ENCODE data around the gene RBM39. TPM values are rescaled to one million over a fixed set of nuclear protein-coding genes. Genes with fewer than 3 reads are reported as not detected.
"Not testable (repeated sequence)": the region's sequence is repeated elsewhere in the genome, so short reads cannot be mapped to it uniquely, and the experiment has no call there.

RBM39 gene
- total RNA-seq, 4 donors from 2014 or later, result 410 to 504 (median 446) TPM

GRCh38 chr20:35720165-35721123 is 21.6 kb downstream of the RBM39 start:
- no peaks in the 10 kb centered on the region for H3K9me3 ChIP-seq
- H3K27me3 ChIP-seq, result no peaks in the 10 kb centered on the region
- H3K4me1 ChIP-seq, result peaks cover 0 to 24% (median 0%) of the 10 kb centered on the region in 4 donors
- TF ChIP-seq CTCF (IDR thresholded peaks at IDR 0.05) (no peak), EP300 (IDR thresholded peaks at IDR 0.05) (no peak), POLR2A (IDR thresholded peaks at IDR 0.05) (no peak)
- H3K4me3 ChIP-seq, result no peak overlapping the region
- no peak overlapping the region for H3K27ac ChIP-seq
- no peak for DNase-seq (ENCODE audit: low spot score in 2 of 2)
- 88 to 93% methylated on average over 13 of the region's 13 CpGs for WGBS, 2 donors
- peaks cover 4 to 96% (median 72%) of the 10 kb centered on the region in 3 donors for H3K36me3 ChIP-seq

GRCh38 chr20:35719717-35720116 is 22.3 kb downstream of the RBM39 start:
- Histone ChIP-seq H3K36me3 (peaks cover 4 to 96% (median 65%) of the 10 kb centered on the region in 3 donors), H3K4me1 (peaks cover 0 to 24% (median 0%) of the 10 kb centered on the region in 4 donors), H3K9me3 (no peaks in the 10 kb centered on the region), H3K27ac (no peak overlapping the region), H3K27me3 (no peaks in the 10 kb centered on the region), H3K4me3 (no peak overlapping the region)
- TF ChIP-seq CTCF (IDR thresholded peaks at IDR 0.05) (no peak), POLR2A (IDR thresholded peaks at IDR 0.05) (no peak), EP300 (IDR thresholded peaks at IDR 0.05) (no peak)
- 72 to 74% methylated on average over 8 of the region's 8 CpGs for WGBS, 2 donors
- DNase-seq (ENCODE audit: low spot score in 2 of 2), result no peak

GRCh38 chr20:35718972-35719635 is 23.0 kb downstream of the RBM39 start:
- TF ChIP-seq POLR2A (IDR thresholded peaks at IDR 0.05) (no peak), CTCF (IDR thresholded peaks at IDR 0.05) (no peak), EP300 (IDR thresholded peaks at IDR 0.05) (no peak)
- Histone ChIP-seq H3K27ac (no peak overlapping the region), H3K36me3 (peaks cover 4 to 96% (median 60%) of the 10 kb centered on the region in 3 donors), H3K9me3 (no peaks in the 10 kb centered on the region), H3K27me3 (no peaks in the 10 kb centered on the region), H3K4me1 (peaks cover 0 to 29% (median 2%) of the 10 kb centered on the region in 4 donors), H3K4me3 (no peak overlapping the region)
- no peak for DNase-seq (ENCODE audit: low spot score in 2 of 2)
- 73 to 79% methylated on average over 12 of the region's 12 CpGs for WGBS, 2 donors

- not testable (repeated sequence) for H3K27me3 ChIP-seq; H3K27ac ChIP-seq; H3K4me3 ChIP-seq; DNase-seq (ENCODE audit: low spot score in 2 of 2); H3K9me3 ChIP-seq
- WGBS, 2 donors, result 90 to 95% methylated on average over 8 of the region's 8 CpGs
- peaks cover 4 to 96% (median 54%) of the 10 kb centered on the region in 3 donors for H3K36me3 ChIP-seq
- H3K4me1 ChIP-seq, result peaks cover 0 to 29% (median 2%) of the 10 kb centered on the region in 4 donors
Observed at GRCh38 chr20:35718321-35718720, 23.7 kb downstream of the RBM39 start.

GRCh38 chr20:35716330-35716729 is 25.7 kb downstream of the RBM39 start:
- peaks cover 0 to 35% (median 2%) of the 10 kb centered on the region in 4 donors for H3K4me1 ChIP-seq
- WGBS, 2 donors, result 95 to 97% methylated on average over 4 of the region's 4 CpGs

More at GRCh38 chr20:35716330-35716729, 25.7 kb downstream of the RBM39 start:
- DNase-seq (ENCODE audit: low spot score in 2 of 2), result no peak
- no peak overlapping the region for H3K27ac ChIP-seq
- no peak overlapping the region for H3K4me3 ChIP-seq
- H3K27me3 ChIP-seq, result no peaks in the 10 kb centered on the region
- no peaks in the 10 kb centered on the region for H3K9me3 ChIP-seq
- TF ChIP-seq CTCF (IDR thresholded peaks at IDR 0.05) (no peak), POLR2A (IDR thresholded peaks at IDR 0.05) (no peak), EP300 (IDR thresholded peaks at IDR 0.05) (no peak)
- H3K36me3 ChIP-seq, result peaks cover 0 to 98% (median 42%) of the 10 kb centered on the region in 3 donors

Measured in tibial nerve (tissue), 4 donors.